COR-L47 (cell line): Measurements from ENCODE around the gene BMX.

Source experiments
- DNase-seq: peaks from one replicate; lab custom pipeline; 2025; lab: John Stamatoyannopoulos, UW

BMX gene

DNA sequence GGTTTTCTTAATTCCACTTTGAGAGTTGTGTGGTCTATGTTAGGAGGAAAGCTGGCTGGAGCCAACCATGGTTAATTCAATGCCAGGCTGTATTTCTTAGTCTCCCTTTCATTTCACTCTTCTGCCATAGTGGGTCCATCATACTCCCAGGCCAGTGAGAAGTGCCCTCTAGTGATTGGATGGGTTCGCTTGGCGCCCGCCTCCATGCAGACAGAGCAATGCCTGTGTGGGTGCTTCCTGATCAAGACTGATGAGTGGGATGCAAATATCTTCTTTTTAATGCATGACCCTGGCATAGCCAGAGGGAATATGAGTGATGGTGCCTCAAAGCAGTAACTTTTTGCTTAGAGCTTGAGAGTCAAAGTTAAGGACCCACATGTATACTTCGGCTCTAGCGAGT, 6.4 kb downstream of the BMX start:
- no peak for DNase-seq

DNA sequence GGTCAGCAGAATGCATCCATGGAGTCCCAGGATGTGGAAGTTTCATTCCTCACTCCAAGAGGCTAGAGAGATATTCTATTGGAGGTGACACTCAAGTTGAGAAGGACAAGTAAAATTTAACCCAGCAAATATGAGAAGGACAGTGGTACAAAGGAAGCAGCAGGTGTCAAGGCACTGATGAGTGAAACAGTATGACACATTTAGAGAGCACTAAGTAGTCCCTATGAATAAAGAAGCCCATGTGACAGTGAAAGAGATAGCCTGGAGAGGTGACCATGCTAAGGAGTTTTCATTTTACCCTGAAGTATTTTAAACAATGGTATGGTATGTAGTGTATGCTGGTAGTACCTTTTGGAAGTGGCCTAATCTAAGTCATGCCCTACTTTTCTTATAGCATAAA, 9.2 kb downstream of the BMX start:
- DNase-seq, result no peak

DNA sequence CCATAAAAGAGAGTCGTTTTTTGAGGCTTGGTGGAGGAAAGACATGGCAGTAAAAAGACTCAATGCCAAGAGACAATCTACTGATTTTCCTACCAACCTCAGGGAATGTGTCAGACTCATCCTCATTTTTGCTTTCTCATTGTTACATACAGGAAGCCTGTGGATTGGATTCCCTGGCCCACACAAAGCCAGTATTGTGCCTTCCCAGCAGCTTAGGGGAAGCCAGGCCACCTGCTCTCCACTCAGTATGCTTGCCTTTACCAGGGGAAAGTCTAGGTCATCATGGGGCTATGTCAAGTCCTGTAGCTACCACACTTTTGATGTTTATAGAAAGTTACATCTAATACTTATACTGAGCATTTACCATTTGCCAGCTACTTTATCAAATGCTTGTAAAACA, 11.0 kb downstream of the BMX start:
- no peak for DNase-seq

DNA sequence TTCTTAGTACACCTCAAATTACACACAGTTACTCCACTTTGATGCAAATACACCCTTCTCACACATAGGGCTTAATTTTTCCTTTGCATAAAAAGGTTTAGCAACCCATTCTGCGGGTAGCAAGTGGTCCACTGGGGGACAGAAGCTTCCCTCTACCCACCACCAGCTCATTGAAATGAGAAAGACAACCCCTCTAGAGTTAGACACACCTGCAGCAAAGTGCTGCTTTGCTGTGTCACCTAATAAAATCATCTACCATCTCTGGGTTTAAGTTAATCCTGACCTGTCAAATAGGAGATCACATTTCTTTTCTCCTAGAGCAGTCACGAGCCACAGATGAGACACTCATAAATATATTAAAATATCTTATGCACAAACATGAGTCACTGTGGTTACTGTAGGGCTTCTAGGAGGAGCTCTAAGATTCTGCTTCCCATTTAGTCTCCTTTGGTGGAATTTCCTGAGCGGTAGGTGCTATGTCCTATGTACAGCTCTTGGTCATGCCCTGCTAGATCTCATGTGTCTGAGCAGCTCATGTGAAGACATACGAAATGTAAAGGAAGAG, 11.9 kb downstream of the BMX start:
- DNase-seq, result no peak

DNA sequence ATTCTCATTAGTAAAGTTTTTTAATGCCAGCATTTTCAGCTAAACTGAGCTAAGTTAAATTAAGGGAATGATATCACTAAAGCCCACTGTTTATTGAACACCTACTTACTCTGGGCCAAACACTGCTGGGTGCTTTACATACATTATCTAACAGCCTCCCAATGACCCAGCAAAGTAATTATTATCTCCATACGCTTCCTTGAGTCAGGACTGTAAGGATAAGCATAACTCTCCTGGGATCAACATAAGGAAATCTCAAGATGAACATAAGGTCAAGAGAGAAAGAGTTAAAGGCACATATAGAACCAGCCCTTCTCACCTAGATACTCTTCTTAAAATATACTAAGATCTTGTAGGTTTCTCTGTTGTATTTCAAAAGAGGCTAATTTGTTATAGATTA, 13.7 kb downstream of the BMX start:
- DNase-seq, result no peak

DNA sequence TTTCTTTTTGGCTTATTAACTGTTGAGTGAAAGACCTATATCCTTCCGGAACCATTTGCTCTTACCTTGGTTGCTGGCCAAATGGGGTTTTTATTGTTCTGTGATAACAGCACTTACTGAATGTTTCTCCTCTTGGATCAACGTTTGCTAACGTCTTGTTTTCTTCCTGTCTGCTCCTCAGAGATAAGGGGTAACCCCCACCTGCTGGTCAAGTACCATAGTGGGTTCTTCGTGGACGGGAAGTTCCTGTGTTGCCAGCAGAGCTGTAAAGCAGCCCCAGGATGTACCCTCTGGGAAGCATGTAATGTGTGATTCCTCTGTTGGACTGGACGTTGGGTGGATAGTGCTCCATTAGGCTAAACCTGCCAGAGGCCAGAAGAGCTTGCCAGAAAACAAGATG, 15.3 kb downstream of the BMX start:
- no peak for DNase-seq

DNA sequence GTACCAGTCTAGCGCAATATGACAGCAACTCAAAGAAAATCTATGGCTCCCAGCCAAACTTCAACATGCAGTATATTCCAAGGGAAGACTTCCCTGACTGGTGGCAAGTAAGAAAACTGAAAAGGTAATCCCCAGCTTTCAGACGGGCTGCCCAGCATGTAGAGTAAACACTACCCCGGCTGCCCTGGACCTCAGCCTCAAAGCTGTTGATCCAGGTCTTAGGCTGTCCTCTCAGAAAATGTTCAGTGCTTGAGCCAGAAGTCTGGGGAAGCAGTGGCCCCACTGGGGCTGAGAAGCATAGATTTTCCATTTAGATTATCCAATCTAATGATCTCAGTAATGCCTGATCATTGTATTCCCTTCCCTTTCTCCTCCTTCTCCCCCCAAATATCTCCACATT, 21.9 kb downstream of the BMX start:
- no peak for DNase-seq

DNA sequence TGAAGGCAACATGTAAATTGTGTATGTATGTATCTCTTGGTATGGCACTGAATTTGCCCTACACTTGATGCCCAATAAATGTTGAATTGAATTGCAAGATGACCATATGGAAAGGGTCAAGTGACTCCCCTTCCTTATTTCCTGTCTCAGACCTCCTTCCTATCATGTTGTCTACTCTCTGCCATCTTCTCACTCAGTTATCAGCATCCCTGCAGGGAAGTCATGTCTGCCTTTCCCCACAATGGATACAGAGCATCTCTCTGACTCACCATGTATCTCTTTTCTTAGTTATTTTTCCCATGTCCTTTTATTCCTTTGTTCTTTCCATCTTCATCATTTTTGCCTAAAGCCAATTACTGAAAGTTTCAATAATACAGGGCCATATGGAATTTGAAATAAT, 22.5 kb downstream of the BMX start:
- DNase-seq, result no peak

DNA sequence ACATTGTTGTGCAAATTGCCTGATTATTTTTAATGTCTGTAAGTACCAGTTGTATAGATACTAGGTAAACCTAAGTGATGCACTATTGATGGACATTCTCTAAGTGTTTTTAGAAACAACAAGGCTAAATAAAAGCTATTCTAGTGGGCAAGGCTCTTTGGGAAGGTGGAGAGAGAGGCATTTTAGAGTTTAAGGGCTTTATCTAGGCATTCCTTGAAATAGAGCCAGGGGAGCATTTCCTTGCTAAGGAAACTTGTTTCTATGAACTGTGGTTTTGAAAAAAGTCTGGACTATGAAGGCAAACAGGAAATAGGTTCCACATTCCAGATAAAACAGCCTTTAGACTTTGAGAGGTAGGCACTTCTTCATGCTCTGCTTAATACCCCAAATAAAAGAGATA, 23.8 kb downstream of the BMX start:
- no peak for DNase-seq

DNA sequence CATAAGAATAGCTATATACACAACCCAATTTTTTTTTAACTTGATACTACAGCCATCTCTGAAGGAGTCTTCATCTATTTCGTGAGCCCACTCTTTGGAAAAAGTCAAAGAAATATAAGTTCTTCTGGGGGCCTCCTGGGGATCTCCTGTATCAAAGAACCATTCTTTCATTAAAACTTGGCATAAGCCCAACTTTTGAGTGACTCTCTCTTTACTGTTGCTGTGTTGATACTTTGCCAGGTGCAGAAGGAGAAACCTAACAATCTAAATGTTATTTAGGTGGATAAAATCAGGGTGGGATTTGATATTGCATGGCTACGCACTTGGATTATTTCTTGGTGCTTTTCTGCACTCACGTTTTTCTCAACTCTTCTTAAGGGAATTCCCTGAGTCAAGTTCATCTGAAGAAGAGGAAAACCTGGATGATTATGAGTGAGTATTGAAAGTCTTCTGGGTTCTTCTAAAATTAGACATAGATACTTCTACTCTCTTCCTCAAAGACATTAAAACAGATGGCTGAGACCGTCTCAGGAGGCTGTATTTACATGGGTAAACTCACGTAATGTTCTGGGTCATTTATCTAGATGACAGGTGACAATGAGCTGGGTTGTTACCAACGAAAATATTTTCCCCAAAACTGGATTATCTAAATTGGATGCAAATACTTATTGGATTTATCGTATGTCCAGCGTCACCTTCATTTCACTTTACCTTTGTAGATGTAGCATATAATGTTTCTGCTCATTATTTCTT, 25.2 kb downstream of the BMX start:
- peak; percentile 58 for DNase-seq

DNA sequence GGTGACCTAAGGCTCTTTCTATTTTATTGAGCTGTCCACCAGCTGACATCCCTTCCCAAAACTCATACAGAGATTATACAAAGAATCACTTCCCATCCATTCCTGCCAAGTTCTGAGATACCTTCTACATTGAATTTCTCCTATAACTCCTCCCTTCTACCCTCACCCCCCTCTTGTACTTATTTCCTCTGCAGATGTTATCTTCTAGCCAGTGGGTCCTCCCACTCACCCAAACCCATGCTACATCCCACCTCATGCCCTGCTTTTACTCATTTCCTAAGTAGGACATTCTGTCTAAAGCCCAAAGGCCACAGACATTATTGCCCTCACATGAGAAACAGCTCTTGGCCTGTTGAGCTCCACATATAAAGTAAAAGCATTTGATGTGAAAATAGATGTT, 28.6 kb downstream of the BMX start:
- DNase-seq, result no peak

DNA sequence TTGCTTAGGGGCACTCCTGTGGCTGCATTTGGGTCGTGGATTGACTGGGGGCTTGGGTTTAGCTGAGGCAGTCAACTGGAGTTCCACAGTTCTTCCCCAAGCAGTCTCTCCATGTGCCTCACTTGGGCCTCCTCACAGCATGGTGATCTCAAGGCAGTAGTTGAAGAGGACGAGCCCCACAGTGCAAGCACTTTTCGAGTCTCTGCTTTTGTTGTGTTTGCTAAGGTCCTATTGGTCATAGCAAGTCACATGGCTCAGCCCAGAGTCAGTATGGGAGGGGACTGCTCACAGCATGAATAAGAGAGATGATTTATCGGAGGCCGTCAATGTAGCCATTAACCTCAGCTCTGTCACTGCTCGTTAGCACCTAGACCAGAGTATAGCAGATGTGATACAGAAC, 29.7 kb downstream of the BMX start:
- DNase-seq, result no peak

DNA sequence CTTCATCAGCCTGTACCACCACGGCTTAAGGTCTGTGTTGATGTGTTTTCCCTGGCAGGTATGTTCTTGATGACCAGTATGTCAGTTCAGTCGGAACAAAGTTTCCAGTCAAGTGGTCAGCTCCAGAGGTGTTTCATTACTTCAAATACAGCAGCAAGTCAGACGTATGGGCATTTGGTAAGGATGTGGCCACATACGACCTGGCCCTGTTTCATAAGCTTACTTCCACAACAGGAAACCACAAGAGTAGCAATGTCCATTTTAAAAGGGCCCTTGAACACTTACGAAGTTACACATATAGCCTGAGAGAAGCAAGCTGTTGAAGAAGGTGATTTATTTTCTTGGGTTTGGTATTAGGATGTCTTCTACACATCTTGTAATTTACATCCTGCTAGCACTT, 46.1 kb downstream of the BMX start:
- DNase-seq, result no peak

DNA sequence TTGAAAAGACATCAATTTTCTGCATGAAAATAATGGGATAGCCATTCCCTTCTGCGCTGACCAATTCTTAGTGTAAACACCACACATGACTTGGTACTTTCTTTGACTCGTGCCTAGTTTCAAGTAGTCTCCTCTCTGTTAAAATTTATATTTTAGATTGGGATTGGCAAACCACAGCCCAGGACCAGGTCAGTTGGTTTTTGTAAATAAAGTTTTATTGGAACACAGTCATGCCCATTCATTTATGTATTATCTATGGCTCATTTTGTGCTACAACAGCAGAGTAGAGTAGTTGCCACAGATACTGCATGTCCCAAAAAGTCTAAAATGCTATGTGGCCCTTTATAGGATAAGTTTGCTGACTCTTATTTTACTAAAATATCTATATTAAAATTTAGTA, 46.7 kb downstream of the BMX start:
- no peak for DNase-seq

DNA sequence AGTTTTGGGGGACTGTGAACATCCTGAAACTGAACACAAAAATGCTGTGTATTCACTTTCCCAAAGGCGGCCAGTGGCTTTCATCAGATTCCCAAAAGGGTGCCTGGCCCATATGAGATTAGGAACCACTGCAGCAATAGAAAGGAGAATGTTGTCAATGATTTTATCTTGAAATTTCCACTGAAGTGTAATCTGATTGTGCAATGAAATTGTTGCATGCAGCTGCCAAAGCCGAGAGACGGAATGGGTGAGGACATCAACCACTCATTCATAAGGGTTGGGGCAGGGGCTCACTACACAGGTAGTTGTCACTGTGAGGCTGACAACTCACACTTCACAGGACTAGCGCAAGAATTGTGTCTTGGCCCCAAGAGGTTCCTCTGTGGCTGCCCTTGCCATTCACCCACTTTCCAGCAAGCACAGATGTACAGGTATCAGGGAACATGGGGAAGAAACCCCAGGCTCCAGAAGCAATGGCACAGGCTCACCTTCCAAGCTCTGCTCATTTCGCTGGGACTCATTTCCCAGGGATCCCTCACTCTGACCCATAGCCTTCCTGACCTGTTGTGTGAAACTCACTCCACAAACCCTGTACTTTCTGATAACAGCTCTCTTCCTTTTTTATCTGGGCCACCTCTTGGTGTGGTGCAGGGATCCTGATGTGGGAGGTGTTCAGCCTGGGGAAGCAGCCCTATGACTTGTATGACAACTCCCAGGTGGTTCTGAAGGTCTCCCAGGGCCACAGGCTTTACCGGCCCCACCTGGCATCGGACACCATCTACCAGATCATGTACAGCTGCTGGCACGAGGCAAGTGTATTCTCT, 48.8 kb downstream of the BMX start:
- no peak for DNase-seq

DNA sequence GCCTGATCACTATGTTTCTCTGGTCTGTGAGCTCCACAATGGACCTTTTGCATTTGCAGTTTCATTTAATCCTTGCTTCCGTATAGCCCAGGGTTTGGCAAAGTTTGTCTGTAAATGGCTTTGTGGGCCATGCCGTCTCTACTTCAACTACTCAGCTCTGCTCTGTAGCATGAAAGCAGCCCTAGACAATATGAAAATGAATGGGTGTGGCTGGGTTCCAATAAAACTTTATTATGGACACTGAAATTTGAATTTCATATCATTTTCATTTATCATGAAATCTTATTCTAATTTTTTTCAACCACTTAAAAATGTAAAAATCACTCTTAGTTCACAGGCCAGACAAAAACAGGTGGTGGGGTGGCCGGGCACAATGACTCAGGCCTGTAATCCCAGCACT, 58.6 kb downstream of the BMX start:
- no peak for DNase-seq

DNA sequence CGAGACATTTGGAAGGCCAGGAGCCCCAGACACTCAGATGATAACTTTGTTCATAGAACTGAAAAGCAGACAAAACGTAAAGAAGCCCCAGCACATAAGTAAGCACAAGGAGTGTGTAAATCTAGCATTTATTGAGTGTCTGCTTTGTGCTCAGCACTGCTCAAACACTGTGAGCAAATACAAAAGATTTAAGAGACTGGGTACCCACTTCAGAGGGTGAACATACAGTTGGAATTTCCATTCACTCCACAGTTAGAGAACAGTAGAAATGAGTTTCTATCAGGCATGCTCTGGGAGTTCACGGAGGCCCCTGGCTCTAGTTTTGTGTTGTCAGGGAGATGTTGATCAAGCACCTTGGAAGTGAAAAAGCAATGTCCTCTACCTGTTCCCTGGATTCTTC, 60.3 kb downstream of the BMX start:
- DNase-seq, result no peak

DNA sequence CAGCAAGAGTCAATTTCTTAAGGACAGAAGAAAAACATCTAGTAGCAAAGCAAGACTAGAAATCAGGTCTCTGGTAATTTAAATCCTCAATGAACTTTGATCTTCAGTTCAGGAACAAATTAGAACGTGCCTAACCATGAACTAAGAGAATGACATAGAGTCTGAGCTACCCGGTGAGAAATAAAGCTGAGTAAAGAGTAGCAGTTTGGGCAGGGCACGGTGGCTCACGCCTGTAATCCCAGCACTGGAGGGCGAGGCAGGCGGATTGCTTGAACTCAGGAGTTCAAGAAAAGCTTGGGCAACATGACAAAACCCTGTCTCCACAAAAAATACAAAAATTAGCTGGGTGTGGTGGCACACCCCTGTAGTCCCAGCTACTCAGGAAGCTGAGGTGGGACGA, 62.4 kb downstream of the BMX start:
- DNase-seq, result no peak

DNA sequence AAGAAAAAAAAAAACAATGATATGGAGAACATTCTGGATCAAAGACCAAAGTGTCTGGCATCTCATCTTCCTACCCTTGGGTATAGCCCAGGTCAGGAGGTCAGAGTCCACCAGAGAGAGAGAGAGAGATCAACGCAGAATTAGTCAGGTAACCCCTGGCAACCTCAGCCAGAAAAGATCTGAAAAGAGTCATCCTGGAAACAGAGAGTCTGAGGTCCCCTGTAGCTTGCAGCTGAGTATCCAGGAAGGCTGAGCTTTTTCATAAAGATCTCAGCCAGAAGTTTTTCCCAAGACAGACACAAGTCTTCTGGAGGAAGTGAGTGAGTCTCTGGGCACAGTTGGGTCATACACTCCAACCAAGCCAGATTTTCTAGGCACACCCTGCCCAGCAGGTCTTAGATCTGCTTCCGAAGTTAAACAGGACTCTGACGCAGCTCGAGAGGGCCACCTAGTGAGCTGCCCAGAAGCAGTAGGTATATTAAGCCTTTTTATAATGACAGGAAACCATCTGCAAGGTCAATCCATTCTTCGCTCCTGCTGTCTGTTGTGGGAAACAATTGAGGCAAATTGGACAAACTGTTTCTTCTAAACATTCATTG, 64.5 kb downstream of the BMX start:
- peak; percentile 27 for DNase-seq

DNA sequence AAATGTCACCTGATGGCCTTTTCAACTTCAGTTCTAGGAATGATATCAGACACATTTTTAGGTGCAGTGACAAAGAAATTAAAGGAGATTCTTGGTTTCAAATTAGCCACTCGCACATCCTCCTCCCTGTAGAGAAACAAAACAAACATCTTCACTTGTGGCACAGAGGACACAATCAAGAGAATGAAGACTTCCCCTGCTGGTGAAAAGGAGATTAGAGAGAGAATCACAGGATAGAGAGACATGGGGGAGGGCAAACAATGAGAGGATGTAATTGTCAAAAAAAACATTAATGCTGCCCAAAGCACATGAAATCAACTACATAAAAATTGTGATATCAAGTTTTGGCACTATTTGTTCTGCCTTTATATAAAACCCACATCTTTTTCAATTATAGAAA, 65.6 kb downstream of the BMX start:
- DNase-seq, result no peak

DNA sequence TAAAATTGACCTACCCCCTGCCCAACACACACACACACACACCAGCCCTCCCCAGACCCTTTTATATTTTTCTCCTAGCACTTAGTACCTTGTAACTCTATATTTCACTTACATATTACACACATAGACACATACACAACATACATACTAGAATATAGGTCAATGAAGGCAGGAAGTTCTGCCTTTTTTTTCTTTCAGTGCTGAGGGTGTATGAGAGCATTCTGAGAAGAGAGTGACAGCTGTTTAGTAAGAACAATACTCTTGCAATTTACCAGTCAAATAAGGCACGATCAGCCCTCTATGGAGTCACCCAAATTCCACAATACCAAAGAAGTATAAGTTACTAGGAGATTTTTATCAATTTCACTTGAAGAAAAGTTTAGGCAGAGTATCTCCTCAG, 66.7 kb downstream of the BMX start:
- DNase-seq, result no peak

DNA sequence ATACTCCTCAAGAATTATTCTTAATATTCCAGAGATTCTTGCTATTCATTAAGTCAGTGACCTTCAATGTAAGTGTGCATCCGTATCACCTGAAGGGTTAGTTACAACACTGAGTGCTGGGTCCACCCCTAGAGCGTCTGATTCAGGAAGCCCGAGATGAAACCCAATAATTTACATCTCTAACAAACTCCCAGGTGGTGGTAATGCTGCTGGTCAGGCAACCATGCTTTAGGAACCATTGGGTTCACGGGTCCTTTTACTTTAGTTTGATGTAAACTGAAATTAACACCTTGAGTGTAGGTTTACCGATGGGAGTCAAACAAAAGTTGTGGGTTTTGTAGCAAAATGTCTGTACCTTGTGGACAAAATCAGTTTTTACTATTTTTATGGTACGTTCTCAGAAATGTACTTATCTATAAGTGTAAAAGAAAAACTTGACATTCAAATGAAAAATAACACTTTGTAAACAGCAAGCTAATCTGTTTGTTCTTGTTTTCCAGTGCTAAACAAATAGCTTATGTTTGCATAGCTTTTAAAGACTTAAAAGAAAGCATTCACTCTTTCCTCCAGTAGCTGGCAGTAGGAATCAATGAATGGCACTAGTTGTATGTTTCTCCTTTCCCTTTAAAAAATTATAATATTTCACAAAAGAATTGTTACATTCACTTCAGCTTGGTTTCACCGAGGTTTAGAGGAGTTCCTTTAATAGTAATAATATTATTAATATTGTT, 67.4 kb downstream of the BMX start:
- no peak for DNase-seq
